IPS DF 4.7 (cell line): Measurements from ENCODE around the gene CSGALNACT2.
"Not testable (repeated sequence)": the region's sequence is repeated elsewhere in the genome, so short reads cannot be mapped to it uniquely, and the experiment has no call there.

Source experiments
- DNase-seq: peaks from one replicate; pipeline ENCODE4 v3.0.0-alpha.2; 2013; ENCODE audit warnings: low spot score; ENCODE audit errors: extremely low read depth

CSGALNACT2 gene

GRCh38 chr10:43214071-43214955 lies 76.1 kb downstream of the CSGALNACT2 start:
- DNase-seq = no peak

- DNase-seq = no peak
These were observed 76.8 kb downstream of the CSGALNACT2 start for GRCh38 chr10:43214956-43215561.

GRCh38 chr10:43215758-43216455 lies 77.7 kb downstream of the CSGALNACT2 start:
- DNase-seq = no peak

GRCh38 chr10:43216931-43217562 lies 78.8 kb downstream of the CSGALNACT2 start:
- DNase-seq = no peak

- DNase-seq = no peak
These were observed 79.4 kb downstream of the CSGALNACT2 start for GRCh38 chr10:43217563-43218205.

GRCh38 chr10:43218206-43218950 lies 80.1 kb downstream of the CSGALNACT2 start:
- no peak for DNase-seq

GRCh38 chr10:43218951-43219837 lies 80.9 kb downstream of the CSGALNACT2 start:
- no peak for DNase-seq

GRCh38 chr10:43219848-43220247 lies 81.6 kb downstream of the CSGALNACT2 start:
- no peak for DNase-seq

- not testable (repeated sequence) for DNase-seq
These were observed 82.0 kb downstream of the CSGALNACT2 start for GRCh38 chr10:43220251-43220650.

GRCh38 chr10:43220657-43221418 lies 82.6 kb downstream of the CSGALNACT2 start:
- no peak for DNase-seq

- DNase-seq = no peak
These were observed 83.4 kb downstream of the CSGALNACT2 start for GRCh38 chr10:43221419-43222209.

GRCh38 chr10:43222210-43222720 lies 84.0 kb downstream of the CSGALNACT2 start:
- no peak for DNase-seq

GRCh38 chr10:43223056-43223455 lies 84.8 kb downstream of the CSGALNACT2 start:
- no peak for DNase-seq

- DNase-seq = no peak
These were observed 86.1 kb downstream of the CSGALNACT2 start for GRCh38 chr10:43224321-43224720.

GRCh38 chr10:43225004-43225786 lies 87.0 kb downstream of the CSGALNACT2 start:
- no peak for DNase-seq

GRCh38 chr10:43225787-43226153 lies 87.5 kb downstream of the CSGALNACT2 start:
- DNase-seq = no peak

GRCh38 chr10:43226441-43226840 lies 88.2 kb downstream of the CSGALNACT2 start:
- DNase-seq = no peak
